Prostate gland (tissue), 2 donors: ENCODE data around the gene GPSM1.

Experiments used
- CTCF ChIP-seq, 4 experiments: fragments of 200-600 bp in 2 of 4; fragments of 450-650 bp in 2 of 4; sonication (generic) in 2 of 4; IDR thresholded peaks; 1 replicate in 3 of 4; 2 replicates in 1 of 4; pipeline ENCODE4 v1.5.1; 2016 to 2019; ENCODE audit warnings: antibody characterized with exemption in 4 of 4, mild to moderate bottlenecking in 2 of 4, moderate library complexity in 2 of 4
- POLR2A ChIP-seq: fragments of 450-650 bp; IDR thresholded peaks from one replicate; pipeline ENCODE4 v1.6.1; 2016; ENCODE audit warnings: antibody characterized with exemption, mild to moderate bottlenecking

GRCh38 chr9:136332482-136332983 lies 5.2 kb downstream of the GPSM1 start:
- TF ChIP-seq POLR2A (no peak), CTCF (IDR thresholded peaks at IDR 0.05) (no peak)
